Renal cortical epithelial cell (primary cell): ENCODE data around the gene THAP6. TPM values are rescaled to one million over a fixed set of nuclear protein-coding genes. Genes with fewer than 3 reads are reported as not detected.
"Not testable (repeated sequence)": the region's sequence is repeated elsewhere in the genome, so short reads cannot be mapped to it uniquely, and the experiment has no call there.

Experiments used
- DNase-seq: peaks from one replicate; pipeline ENCODE4 v3.0.0-alpha.2; 2011; ENCODE audit warnings: low read depth
- total RNA-seq: library from RNA; depleted of rRNA; stranded (reverse); fragments of >200 nt; gene quantifications from 2 replicates; pipeline ENCODE4 v1.2.3, GENCODE V29; 2014

THAP6 gene, protein sequence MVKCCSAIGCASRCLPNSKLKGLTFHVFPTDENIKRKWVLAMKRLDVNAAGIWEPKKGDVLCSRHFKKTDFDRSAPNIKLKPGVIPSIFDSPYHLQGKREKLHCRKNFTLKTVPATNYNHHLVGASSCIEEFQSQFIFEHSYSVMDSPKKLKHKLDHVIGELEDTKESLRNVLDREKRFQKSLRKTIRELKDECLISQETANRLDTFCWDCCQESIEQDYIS
- 10.6 and 17.4 TPM in 2 replicates for total RNA-seq

- peak; percentile 89 for DNase-seq
Observed at GRCh38 chr4:75514131-75514948, at the start of gene THAP6, which contains the start of gene RCHY1. Gene THAP6, plus strand, starts transcription at chr4:75514473. Its CDS starts 980 bp downstream, at chr4:75515453. Gene RCHY1, minus strand, starts transcription at chr4:75514403. Its CDS starts 117 bp downstream, at chr4:75514286.

DNA sequence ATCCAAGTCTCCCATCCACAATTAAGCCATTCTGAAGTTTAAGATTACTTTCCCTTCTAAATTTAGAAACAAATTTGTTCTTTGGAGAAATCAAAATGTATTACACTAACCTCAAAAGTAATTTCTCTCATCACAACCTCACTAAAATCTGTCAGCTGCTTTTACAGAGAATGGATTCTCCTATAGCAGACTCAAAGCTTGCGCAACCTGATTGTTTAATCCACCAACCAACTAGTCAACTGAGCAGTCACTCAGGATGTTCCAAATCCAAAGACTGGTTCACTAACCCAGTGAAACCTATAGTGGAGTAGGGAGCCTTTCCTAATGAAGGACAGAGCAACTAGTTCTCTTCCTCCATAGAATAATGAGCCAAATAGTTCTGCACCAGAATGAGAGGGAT lies 44.4 kb upstream of the THAP6 start:
- no peak for DNase-seq

DNA sequence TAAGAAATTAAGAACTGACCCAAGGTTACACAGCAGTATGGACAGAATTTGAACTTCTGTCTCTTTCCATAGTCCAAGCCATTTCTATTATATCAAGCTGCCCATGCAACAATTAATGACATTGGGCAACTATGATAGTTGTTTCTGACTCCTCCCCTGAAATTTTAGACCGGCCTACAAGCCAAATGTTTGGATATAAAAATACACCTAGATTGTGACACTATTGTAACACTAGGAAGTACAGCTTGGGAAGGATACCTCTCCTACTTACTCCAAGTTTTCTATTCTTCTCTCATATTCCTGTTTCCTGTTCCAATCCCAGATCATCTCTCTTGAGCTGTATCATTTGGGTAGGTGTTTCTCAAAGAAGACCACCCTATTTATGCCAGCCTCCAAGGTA lies 43.5 kb upstream of the THAP6 start:
- no peak for DNase-seq

DNA sequence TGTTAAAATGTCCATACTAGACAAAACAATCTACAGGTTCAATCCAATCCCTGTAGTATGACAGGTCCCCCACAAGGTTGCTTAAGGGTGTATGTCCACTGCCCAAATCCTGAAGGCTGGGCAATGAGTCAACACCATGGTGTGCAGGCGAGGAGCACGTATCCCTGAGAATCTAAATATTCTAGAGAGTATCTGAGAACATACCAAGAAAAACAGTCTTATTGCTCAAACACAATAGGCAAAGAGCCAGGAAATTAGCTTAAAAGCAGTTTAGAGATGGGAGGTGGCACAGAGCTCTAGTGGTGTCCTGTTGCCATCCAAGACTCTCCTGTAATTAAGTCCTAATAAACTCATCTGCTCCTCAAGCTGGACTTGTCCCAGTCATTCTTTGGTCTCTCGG lies 37.1 kb upstream of the THAP6 start:
- DNase-seq, result no peak

DNA sequence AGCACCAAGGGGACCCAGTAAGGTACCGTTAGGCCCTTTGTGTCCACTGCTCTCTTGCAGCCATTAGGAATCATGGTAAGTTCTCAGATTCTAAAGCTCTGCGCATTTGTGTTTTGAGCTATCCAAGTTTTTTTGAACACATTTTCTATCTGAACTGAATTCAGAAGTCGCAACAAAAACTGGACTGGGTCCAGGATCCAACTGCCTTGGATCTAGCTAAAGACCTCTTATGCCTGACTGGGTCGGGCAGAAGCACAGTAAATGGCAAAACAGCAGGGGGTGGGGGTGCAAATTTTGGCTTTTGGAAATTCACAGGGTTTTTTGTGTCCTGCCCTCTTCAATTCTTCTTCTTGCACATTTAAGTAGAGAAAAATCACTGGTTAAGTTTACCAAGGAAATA lies 30.1 kb upstream of the THAP6 start:
- no peak for DNase-seq

- peak; percentile 68 for DNase-seq
Observed at GRCh38 chr4:75490155-75490554, 24.1 kb upstream of the THAP6 start.

DNA sequence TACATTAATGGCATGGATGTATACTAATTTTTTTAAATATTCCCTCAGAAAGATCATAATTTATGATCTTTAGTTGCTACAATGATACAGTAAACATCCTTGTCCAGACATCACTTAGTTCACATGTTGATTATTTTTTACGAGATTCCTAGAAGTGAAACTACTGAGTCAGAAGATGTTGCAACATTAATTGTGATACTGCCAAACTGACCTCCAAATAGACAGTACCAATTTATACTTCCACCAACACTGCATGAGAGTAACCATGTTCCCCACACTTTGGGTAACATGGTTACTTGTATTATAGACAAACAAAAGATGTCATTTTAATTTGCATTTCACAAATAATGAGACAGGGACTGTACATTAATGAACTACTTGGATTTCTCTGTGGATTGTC lies 19.7 kb upstream of the THAP6 start:
- peak; percentile 73 for DNase-seq

DNA sequence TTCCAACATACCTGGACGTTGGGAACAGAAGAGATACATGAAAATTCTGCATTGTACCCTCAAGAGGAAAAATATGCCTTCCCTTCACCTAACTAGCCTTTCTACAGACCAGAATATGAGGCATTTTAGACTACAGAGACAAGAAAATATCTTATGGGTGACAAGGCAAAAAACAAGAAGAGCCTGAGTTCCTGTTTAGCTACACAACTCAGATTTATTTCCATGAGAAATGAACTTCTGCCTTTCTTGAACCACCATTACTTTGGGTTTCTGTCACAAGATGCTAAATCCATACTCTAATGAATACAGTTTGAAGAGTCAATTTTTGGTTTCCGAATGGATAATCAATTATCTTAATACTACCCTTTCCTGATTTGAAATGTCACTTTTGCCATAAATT lies 18.8 kb upstream of the THAP6 start:
- no peak for DNase-seq

GRCh38 chr4:75496406-75496805 lies 17.9 kb upstream of the THAP6 start:
- no peak for DNase-seq

- no peak for DNase-seq
Observed at GRCh38 chr4:75497133-75497532, 17.1 kb upstream of the THAP6 start.

GRCh38 chr4:75498041-75498440 lies 16.2 kb upstream of the THAP6 start:
- DNase-seq, result no peak

- DNase-seq, result no peak
Observed at GRCh38 chr4:75499900-75500299, 14.4 kb upstream of the THAP6 start.

DNA sequence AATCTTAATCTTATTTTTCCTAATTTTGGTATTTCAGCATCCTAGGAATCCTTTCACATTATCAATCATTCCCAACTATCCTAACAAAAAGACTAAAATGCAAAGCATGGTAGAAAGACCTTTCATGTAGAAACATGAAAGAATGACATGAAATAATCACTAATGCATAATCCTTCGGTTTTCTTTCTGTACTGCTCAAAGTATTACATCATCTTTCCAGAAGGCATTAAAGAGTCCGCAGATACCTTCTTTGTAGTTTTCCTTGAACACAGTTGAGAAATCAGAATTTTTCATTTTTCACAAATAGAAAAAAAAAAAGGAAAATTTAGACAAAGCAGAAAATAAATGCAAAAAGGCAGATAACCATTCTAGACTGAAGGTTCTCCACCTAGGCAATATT lies 11.6 kb upstream of the THAP6 start:
- DNase-seq, result no peak

- DNase-seq, result no peak
Observed at GRCh38 chr4:75505630-75506029, 8.6 kb upstream of the THAP6 start.

DNA sequence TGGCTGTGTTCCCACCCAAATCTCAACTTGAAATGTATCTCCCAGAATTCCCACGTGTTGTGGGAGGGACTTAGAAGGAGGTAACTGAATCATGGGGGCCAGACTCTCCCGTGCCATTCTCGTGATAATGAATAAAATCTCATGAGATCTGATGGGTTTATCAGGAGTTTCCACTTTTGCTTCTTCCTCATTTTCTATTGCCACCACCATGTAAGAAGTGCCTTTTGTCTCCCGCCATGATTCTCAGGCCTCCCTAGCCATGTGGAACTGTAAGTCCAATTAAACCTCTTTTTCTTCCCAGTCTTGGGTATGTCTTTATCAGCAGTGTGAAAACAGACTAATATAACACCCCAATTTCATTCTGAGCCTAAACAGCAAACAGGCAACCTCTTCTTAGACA lies 4.7 kb upstream of the THAP6 start:
- DNase-seq, result not testable (repeated sequence)

GRCh38 chr4:75511841-75512240 lies 2.4 kb upstream of the THAP6 start:
- no peak for DNase-seq

GRCh38 chr4:75512386-75513211 lies 1.7 kb upstream of the THAP6 start:
- peak; percentile 60 for DNase-seq

GRCh38 chr4:75513526-75514130 lies 645 bp upstream of the THAP6 start:
- DNase-seq, result peak; percentile 19

DNA sequence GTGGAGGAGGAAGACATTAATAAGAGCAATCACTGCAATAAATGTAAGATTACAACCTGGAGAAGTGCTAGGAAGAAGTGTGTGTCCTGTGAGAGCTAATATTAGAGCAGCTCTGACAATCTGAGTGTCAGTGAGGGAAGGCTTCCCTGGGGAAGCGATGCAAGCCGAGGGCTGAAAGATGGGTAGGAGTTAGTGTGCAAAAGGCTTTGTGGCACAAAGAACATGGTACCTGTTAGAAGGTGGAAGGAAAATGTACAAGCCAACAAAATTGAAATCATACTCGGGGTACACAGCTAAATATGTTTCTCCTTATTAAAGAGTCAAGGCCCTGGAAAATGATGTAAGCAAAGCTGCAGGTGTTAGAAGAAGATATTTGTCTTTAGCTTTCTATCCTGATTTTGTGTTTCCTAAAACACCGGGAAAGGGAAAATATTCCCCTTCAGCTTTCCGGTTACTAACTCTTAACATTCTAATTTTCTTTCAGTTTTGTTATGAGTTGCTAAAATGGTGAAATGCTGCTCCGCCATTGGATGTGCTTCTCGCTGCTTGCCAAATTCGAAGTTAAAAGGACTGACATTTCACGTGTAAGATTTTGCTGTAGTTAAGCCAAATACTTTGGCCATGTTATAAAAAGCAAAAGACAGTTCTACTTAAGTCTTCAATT lies 808 bp downstream of the THAP6 start:
- no peak for DNase-seq

- DNase-seq, result no peak
Observed at GRCh38 chr4:75516144-75516543, 1.9 kb downstream of the THAP6 start.

DNA sequence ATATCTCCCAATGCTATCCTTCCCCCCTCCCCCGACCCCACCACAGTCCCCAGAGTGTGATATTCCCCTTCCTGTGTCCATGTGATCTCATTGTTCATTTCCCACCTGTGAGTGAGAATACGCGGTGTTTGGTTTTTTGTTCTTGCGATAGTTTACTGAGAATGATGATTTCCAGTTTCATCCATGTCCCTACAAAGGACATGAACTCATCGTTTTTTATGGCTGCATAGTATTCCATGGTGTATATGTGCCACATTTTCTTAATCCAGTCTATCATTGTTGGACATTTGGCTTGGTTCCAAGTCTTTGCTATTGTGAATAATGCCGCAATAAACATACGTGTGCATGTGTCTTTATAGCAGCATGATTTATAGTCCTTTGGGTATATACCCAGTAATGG lies 5.2 kb downstream of the THAP6 start:
- DNase-seq, result not testable (repeated sequence)
